ENCODE data around the gene TMEM121.

Gene TMEM121

GRCh38 chr14:105482486-105483110 lies 43.8 kb upstream of the TMEM121 start:
- DNase-seq = no peak
- peaks cover 29 to 96% (median 89%) of the 10 kb centered on the region in 4 donors for H3K4me1 ChIP-seq
- H3K36me3 ChIP-seq = peaks cover 6 to 23% (median 14%) of the 10 kb centered on the region in 3 donors
- no peaks in the 10 kb centered on the region for H3K9me3 ChIP-seq
- H3K27ac ChIP-seq = peak overlapping the region; percentile 97 to 98
- H3K27me3 ChIP-seq = no peaks in the 10 kb centered on the region
- no peak for TF ChIP-seq CTCF (IDR thresholded peaks at IDR 0.05)
- H3K4me3 ChIP-seq = peak overlapping the region in 1 of 2 donors; percentile 43
- intact Hi-C loops (cut with DNase I; ENCODE audit: low total_unique reads) = no loop called here

GRCh38 chr14:105483300-105484068 lies 42.9 kb upstream of the TMEM121 start:
- TF ChIP-seq CTCF (IDR thresholded peaks at IDR 0.05) = no peak
- Histone ChIP-seq H3K27me3 (no peaks in the 10 kb centered on the region), H3K27ac (peak overlapping the region; percentile 97 to 98), H3K36me3 (peaks cover 6 to 17% (median 10%) of the 10 kb centered on the region in 3 donors), H3K4me1 (peaks cover 29 to 98% (median 90%) of the 10 kb centered on the region in 4 donors), H3K9me3 (no peaks in the 10 kb centered on the region), H3K4me3 (no peak overlapping the region)
- intact Hi-C loops (cut with DNase I; ENCODE audit: low total_unique reads) = no loop called here
- peak; percentile 55 to 95 for DNase-seq

- Histone ChIP-seq H3K4me1 (peaks cover 29 to 100% (median 93%) of the 10 kb centered on the region in 4 donors), H3K9me3 (no peaks in the 10 kb centered on the region), H3K27me3 (no peaks in the 10 kb centered on the region), H3K27ac (peak overlapping the region; percentile 97 to 98), H3K4me3 (no peak overlapping the region), H3K36me3 (peaks cover 3 to 8% (median 4%) of the 10 kb centered on the region in 3 donors)
- intact Hi-C loops (cut with DNase I; ENCODE audit: low total_unique reads) = no loop called here
- TF ChIP-seq CTCF (IDR thresholded peaks at IDR 0.05) = no peak
- peak; percentile 66 to 88 for DNase-seq
Measured at GRCh38 chr14:105484069-105484996, 42.0 kb upstream of the TMEM121 start.

- H3K4me1 ChIP-seq = peaks cover 29 to 100% (median 93%) of the 10 kb centered on the region in 4 donors
Measured at GRCh38 chr14:105484997-105485393, 41.4 kb upstream of the TMEM121 start.

More at GRCh38 chr14:105484997-105485393, 41.4 kb upstream of the TMEM121 start:
- intact Hi-C loops (cut with DNase I; ENCODE audit: low total_unique reads) = no loop called here
- no peak overlapping the region for H3K4me3 ChIP-seq
- no peak for DNase-seq
- peak overlapping the region; percentile 97 to 98 for H3K27ac ChIP-seq
- no peak for TF ChIP-seq CTCF (IDR thresholded peaks at IDR 0.05)
- no peaks in the 10 kb centered on the region for H3K27me3 ChIP-seq
- no peaks in the 10 kb centered on the region for H3K9me3 ChIP-seq
- H3K36me3 ChIP-seq = peaks cover 0 to 1% (median 0%) of the 10 kb centered on the region in 3 donors

All from tibial artery (tissue), 4 donors.